Choroid plexus epithelial cell (primary cell): Measurements from ENCODE around the gene LARGE1.

Source experiments
- DNase-seq: peaks from one replicate; pipeline ENCODE4 v3.0.0-alpha.2; 2010; ENCODE audit warnings: low read depth
- H3K4me3 ChIP-seq: 2 replicates; pipeline ENCODE4 v1.5.1; 2011; ENCODE audit warnings: low read depth, mild to moderate bottlenecking, control low read depth, low read length, moderate library complexity
- CTCF ChIP-seq: conservative IDR thresholded peaks from 2 replicates; pipeline ENCODE4 v1.5.1; 2011; ENCODE audit warnings: low read depth, mild to moderate bottlenecking, control low read depth, inconsistent platforms, low read length, moderate library complexity

Gene LARGE1

GRCh38 chr22:33914699-33915098 lies 5.6 kb downstream of the LARGE1 start:
- TF ChIP-seq CTCF: no peak
- no peak for DNase-seq
- H3K4me3 ChIP-seq: no peak overlapping the region

- TF ChIP-seq CTCF: no peak
- no peak overlapping the region for H3K4me3 ChIP-seq
- DNase-seq: no peak
Measured at GRCh38 chr22:33914131-33914530, 6.1 kb downstream of the LARGE1 start.

- no peak for TF ChIP-seq CTCF
- H3K4me3 ChIP-seq: no peak overlapping the region
- no peak for DNase-seq
Measured at GRCh38 chr22:33913188-33913587, 7.1 kb downstream of the LARGE1 start.

GRCh38 chr22:33909911-33910310 lies 10.4 kb downstream of the LARGE1 start:
- DNase-seq: no peak
- no peak for TF ChIP-seq CTCF

GRCh38 chr22:33909075-33909458 lies 11.2 kb downstream of the LARGE1 start:
- no peak for TF ChIP-seq CTCF
- DNase-seq: peak; percentile 75
- H3K4me3 ChIP-seq: no peak overlapping the region

More at GRCh38 chr22:33909911-33910310, 10.4 kb downstream of the LARGE1 start:
- H3K4me3 ChIP-seq: no peak overlapping the region

GRCh38 chr22:33908171-33909074 lies 11.9 kb downstream of the LARGE1 start:
- DNase-seq: no peak
- no peak for TF ChIP-seq CTCF
- H3K4me3 ChIP-seq: no peak overlapping the region

GRCh38 chr22:33906954-33907353 lies 13.3 kb downstream of the LARGE1 start:
- TF ChIP-seq CTCF: no peak
- DNase-seq: no peak
- H3K4me3 ChIP-seq: no peak overlapping the region
